GM12873 (cell line): ENCODE results near the gene ATP13A3.

Experiments used
- CTCF ChIP-seq: IDR thresholded peaks from 2 replicates; pipeline ENCODE4 v1.5.1; 2012; ENCODE audit warnings: low read depth, mild to moderate bottlenecking, moderate library complexity, low read length, control low read depth; ENCODE audit not compliant: insufficient read depth; ENCODE audit errors: missing control alignments

ATP13A3 gene

GRCh38 chr3:194379231-194379630, 107.6 kb downstream of the ATP13A3 start:
- no peak for TF ChIP-seq CTCF

- no peak for TF ChIP-seq CTCF
Measured at GRCh38 chr3:194377708-194378107, 109.1 kb downstream of the ATP13A3 start.

- TF ChIP-seq CTCF, result no peak
Measured at GRCh38 chr3:194376241-194376560, 110.6 kb downstream of the ATP13A3 start.

- no peak for TF ChIP-seq CTCF
Measured at GRCh38 chr3:194375473-194376240, 111.1 kb downstream of the ATP13A3 start.

GRCh38 chr3:194374935-194375334, 111.9 kb downstream of the ATP13A3 start:
- no peak for TF ChIP-seq CTCF

- TF ChIP-seq CTCF, result no peak
Measured at GRCh38 chr3:194373899-194374298, 112.9 kb downstream of the ATP13A3 start.

- no peak for TF ChIP-seq CTCF
Measured at GRCh38 chr3:194373028-194373427, 113.8 kb downstream of the ATP13A3 start.
